ENCODE measurements around the gene ACR. TPM values are rescaled to one million over a fixed set of nuclear protein-coding genes. Genes with fewer than 3 reads are reported as not detected.

Gene ACR
- total RNA-seq, 1 donor from 2014 or later: 0.34 TPM

DNA sequence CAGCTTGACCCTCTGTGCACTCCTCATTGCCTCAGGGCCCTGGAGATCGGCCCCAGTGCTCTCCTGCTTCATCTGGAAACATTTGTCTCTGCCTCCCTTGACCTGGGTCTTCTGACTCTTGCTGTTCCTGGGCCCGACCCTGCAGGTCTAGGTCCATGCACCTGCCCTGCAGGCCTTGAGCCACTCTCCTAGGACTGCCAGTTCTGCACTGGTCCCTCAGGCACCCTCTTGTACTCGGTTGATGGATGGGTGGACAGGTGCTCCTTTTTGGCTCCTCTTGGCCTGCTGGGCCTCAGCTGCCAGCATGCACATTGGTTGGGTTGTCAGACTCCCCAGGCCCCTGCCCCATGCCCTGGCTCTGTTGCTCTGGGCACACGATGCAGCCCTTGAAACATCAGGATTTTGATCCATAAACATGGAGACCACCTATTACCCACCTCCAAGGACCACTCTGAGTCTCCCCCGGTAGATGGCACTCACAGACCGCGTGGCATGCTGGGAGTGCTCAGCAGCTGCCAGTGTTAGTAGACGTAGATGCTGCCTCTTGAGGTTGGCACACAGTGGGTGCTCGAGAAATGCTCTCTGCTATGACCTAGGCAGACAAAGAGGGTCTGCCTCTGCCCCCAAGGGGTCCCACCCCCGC is 20.2 kb upstream of the ACR start:
- no peak for DNase-seq

DNA sequence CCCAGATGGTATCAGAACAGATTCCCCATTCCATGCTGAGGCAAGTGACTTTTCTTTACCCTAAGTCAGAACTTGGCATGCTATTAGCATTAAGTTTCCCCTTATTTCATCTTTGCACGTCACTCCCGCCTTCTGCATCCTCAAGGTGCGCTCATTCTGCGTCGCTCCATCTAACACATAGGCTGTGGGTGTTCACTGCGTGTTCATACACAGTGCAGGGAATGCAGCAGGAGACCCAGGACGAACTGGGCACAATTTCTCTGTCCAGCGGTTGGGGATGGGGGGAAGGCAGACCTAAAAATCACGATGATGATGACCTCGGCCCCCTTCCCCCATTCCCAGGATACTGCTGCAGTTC is 19.7 kb upstream of the ACR start:
- DNase-seq: no peak

DNA sequence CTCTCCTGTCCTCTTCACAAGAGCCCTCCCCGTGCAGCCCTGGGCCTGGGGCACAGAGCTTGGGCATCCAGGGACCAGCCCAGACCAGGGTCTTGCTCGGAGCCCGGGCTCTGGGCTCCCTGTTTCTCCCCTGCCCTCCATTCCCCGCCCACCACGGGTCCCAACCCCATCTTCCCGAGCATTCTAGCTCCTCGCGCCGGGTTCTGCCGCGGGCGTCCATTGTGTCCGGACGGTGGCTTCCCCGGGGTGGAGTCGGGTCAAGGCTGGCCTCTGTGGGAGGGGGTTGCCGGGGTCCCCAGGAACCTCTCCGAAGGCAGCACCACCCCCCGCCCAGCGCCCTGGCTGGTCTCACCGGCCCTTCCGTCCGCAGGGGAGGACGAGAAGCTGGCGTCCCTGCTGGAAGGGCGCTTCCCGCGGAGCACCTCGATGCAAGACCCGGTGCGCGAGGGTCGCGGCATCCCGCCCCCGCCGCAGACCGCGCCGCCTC is 18.1 kb upstream of the ACR start:
- DNase-seq: no peak

DNA sequence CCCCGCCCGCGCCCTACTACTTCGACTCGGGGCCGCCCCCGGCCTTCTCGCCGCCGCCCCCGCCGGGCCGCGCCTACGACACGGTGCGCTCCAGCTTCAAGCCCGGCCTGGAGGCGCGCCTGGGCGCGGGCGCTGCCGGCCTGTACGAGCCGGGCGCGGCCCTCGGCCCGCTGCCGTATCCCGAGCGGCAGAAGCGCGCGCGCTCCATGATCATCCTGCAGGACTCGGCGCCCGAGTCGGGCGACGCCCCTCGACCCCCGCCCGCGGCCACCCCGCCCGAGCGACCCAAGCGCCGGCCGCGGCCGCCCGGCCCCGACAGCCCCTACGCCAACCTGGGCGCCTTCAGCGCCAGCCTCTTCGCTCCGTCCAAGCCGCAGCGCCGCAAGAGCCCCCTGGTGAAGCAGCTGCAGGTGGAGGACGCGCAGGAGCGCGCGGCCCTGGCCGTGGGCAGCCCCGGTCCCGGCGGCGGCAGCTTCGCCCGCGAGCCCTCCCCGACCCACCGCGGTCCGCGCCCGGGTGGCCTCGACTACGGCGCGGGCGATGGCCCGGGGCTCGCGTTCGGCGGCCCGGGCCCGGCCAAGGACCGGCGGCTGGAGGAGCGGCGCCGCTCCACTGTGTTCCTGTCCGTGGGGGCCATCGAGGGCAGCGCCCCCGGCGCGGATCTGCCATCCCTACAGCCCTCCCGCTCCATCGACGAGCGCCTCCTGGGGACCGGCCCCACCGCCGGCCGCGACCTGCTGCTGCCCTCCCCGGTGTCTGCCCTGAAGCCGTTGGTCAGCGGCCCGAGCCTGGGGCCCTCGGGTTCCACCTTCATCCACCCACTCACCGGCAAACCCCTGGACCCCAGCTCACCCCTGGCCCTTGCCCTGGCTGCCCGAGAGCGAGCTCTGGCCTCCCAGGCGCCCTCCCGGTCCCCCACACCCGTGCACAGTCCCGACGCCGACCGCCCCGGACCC is 17.4 kb upstream of the ACR start:
- DNase-seq: no peak

DNA sequence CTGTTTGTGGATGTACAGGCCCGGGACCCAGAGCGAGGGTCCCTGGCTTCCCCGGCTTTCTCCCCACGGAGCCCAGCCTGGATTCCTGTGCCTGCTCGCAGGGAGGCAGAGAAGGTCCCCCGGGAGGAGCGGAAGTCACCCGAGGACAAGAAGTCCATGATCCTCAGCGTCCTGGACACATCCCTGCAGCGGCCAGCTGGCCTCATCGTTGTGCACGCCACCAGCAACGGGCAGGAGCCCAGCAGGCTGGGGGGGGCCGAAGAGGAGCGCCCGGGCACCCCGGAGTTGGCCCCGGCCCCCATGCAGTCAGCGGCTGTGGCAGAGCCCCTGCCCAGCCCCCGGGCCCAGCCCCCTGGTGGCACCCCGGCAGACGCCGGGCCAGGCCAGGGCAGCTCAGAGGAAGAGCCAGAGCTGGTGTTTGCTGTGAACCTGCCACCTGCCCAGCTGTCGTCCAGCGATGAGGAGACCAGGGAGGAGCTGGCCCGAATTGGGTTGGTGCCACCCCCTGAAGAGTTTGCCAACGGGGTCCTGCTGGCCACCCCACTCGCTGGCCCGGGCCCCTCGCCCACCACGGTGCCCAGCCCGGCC is 16.7 kb upstream of the ACR start:
- no peak for DNase-seq

DNA sequence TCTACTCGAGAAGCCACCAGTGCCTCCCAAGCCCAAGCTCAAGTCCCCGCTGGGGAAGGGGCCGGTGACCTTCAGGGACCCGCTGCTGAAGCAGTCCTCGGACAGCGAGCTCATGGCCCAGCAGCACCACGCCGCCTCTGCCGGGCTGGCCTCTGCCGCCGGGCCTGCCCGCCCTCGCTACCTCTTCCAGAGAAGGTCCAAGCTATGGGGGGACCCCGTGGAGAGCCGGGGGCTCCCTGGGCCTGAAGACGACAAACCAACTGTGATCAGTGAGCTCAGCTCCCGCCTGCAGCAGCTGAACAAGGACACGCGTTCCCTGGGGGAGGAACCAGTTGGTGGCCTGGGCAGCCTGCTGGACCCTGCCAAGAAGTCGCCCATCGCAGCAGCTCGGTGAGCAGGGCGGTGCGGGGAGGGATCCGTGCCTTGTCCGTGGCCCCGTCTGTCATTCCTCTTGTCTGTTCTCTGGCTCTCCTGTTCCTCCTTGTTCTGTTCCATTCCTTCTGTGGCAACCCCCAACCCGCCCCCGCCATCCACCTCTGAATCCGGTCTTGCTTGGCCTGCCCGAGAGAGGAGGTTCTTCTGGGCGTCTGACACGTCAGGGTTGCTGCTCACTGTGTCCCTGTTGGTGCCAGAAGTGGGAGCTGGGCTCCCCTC is 15.8 kb upstream of the ACR start:
- DNase-seq: no peak

DNA sequence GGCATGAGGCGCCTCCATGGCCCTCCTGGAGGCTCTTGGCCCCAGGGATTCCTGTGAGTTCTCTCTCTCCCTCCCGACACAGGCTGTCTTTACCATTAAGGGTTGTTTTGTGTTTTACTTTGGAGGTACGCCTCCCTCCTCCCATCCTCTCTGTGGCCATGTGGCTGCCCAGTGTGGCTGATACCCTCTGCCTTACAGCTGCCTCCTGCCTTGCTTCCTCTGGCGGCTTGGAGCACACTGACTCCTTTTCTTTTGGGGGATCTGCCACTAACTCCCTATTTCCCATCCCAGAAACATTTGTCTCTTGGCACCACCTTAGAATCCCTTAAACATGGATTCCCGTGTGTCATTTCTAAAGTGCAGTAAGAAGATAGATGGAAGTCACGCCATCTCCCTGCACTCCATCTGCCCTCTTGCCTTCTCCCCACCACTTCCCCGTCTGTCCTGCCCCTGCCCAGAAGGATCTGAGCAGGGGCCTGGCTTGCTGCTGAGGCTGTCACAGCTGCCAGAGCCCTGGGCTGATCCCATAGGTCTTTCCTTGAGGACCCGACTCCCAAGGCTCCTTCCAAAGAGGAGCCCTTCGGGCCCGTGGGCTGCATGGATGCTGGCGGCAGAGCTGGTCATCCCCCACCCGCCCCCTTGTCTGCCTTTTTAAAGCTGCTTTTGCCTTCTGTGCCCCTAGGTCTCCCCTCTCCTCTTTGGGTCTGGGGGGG is 15.1 kb upstream of the ACR start:
- DNase-seq: no peak

DNA sequence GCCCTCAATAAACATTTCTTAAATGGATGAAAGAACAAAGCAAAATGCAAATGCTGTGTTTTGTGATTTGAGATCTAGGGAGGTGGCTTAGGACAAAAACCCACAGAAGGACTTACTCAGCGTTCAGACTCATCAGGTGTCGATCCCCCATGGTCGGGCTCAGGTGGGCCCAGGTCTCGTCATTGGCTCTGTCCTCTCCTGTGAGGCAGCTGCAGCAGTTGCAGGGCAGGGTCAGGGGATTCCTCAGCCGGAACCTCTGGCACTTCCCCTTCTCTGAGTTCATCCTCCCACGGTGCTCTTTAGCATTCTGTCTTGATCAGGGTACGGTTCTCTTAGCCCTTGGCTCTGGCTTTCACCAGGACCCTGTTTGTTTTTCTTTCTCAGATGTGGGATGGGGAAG is 14.0 kb upstream of the ACR start:
- DNase-seq: no peak

DNA sequence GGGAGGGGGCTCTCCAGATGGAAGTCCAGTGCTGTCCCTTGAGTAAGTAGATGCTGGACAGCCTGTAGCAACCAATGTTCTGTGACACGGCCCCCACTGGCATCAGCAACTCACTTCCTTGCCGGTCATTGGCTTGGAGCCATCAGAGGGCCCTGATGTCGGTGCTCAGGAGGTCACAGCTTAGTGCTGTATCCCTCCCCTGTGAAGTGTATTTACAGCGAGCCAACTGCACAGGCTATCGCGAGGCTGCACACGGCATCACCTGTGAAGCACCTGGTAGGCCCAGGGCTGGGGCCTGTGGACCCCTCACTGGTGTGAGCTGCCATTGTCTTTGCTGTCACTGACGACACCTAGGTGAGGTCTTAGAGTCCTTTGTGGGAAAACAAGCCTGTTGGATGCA is 13.4 kb upstream of the ACR start:
- no peak for DNase-seq

DNA sequence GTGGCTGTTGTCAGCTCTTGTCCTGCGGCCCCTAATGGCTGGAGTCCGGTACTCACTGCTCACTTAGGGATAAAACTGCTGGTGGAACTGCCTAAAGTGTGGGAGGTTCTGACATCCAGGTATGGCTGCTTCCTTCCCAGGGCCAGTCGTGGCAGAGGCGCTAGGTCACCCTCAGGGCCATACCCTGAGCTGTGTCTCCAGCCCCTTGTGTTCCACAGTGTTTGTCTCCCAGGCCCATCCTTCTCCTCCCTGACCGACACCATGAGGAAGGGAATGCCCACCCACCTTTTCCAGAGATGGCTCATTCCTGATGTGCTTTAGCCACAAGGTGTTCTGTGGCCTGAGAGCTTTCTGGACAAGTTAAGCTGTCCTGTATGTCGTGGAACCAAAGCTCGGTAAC is 12.4 kb upstream of the ACR start:
- no peak for DNase-seq

DNA sequence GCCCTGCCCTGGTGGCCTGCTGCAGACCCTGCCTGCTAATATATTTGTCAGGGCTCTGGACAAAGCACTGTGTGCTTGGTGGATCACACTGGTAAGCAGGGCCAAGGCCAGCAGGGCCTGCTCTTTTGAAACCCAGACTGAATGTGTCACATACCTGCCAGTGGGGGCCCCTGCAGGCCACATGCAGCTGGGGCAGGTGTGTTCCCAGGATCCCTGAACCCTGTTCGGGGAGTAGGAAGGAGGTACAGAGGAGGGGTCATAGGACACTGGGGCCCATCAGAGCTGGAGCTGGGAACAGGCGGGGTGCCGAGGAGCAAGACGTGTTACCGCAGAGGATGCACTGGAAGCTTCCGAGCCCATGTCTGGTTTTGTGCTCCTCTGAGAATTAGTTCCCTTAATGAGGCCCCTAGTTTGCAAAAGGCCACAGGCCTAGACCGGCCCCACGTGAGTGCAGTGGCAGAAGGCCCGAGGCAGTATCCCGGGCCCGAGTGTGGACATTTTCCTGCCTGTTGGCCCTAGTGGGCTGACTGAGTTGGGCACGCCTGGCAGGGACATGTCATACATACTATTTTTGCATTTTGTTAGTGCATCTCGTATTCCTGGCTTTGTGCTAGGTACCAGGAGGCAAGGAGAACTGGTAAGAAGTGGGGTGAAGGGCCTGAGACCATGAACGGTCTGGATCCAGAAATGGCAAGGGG is 11.2 kb upstream of the ACR start:
- DNase-seq: no peak

DNA sequence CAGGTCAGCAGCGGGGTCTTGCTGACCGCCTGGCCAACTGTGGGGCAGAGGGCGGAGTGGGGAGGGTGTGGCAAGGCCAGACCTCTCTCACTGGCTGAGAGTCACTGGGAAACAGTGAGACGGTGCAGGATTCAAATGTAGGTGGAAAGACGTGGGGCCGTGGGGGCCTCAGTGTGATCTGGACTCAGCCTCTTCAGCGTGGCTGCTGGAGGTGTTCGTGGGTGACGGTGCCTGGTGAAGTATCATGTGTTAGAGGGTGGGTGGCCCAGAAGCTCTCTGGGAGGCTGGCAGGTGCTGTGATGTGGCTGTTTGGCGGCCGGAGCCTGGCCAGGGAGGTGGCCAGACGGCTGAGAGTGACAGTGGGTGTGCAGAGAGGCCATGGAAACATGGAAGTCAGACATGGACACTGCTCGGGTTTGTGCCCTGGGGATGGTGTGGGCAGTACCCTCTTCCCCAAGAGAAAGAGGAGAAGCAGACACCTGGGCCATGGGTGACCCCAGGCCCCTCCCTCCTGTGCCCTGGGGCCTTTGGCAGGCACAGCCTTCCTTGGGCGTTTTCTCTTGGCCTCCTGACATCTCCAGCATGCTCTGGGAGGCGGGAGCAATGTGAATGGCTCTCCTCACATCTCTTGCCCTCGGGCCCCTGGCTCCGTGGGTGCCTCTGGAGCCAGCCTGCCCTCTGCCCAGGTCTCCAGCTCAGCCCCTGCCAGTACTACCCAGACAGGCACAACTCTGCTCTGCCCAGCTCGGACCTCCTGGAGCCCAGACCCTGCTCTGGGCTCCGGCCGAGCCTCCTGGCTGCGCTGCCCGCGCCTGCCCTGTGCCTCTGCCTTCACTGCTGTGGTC is 10.1 kb upstream of the ACR start:
- DNase-seq: no peak

DNA sequence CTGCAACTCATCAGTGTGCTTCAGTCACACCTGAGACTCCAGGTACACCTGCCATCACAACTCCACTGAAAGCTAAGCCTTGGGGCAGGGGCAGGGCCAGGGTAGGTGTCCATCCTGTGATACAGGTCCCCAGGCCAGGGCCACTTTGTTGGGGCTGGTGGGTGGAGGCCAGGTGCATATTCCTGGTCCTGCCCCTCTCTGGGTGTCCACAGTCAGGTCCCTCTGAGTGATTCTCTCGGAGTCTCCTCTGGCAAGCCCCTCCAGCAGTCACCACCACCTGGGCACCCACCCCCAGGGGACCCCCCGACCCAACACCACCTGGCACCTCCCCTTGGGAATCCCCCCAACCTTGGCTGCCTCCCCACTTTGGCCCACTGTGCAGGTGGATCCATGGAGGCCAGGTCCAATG is 9.5 kb upstream of the ACR start:
- DNase-seq: no peak

DNA sequence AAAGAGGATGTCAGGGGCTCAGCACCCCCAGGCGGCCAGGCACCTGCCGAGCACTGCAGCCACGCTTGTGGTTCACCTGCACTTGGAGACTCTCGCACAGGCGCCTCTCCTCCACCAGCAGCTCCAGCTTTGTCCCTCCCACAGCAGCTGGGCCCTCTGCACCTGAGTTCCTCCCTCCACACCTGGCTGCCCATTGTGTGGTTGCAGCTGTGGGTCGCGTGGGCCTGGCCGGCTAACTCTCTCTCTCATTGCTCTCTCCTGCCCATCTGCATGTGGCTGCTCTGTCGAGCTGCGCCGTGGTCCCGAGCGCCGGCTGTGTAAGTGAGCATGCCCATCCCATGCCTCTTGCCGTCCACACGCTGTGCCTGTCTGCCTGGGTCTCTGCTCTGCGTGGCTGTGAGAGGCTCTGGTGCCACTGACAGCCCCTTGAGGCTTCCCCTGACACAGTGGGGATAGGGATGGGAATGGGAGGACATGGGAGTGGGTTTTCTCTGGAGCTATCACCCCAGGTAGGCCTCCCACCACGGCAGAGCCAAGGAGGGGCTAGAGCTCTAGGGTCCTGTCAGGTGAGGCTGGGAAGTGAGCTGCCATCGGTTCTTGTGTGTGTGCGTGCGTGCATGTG is 8.5 kb upstream of the ACR start:
- DNase-seq: no peak

DNA sequence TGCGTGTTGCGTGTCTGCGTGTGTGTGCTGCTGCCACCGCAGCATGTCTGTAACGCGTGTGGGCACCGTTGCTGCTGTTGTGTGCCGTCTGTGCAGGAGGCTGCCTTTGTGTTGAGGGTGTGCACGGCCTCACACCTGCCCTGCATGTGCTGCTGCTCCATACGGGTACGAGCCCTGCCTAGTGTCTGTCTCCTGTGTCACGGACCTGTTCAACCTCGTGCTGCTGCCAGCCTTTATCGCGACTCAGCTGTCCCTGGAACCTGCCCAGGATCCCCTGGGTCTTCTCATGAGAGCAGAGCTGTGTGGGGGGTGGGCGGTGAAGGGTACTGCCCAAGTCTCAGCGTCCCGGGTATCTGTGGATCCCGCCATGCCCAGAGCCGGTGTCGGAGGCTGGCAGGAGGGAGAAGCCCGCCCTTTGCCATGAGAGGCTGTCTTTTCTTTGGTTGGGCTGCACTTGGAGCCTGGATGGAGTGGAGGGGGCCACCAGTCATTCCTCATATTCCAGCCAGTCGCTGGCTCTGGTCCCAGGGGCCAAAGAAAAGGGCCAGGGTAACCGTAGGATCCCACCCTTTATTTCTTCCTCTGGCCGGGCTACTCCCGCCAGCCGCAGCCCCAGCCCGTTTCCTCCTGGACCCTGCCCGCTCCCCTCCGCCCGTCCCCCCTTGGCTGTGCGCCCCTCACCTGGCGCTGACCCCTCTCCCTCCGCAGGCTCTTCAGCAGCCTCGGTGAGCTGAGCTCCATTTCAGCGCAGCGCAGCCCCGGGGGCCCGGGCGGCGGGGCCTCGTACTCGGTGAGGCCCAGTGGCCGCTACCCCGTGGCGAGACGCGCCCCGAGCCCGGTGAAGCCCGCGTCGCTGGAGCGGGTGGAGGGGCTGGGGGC is 7.8 kb upstream of the ACR start:
- no peak for DNase-seq

DNA sequence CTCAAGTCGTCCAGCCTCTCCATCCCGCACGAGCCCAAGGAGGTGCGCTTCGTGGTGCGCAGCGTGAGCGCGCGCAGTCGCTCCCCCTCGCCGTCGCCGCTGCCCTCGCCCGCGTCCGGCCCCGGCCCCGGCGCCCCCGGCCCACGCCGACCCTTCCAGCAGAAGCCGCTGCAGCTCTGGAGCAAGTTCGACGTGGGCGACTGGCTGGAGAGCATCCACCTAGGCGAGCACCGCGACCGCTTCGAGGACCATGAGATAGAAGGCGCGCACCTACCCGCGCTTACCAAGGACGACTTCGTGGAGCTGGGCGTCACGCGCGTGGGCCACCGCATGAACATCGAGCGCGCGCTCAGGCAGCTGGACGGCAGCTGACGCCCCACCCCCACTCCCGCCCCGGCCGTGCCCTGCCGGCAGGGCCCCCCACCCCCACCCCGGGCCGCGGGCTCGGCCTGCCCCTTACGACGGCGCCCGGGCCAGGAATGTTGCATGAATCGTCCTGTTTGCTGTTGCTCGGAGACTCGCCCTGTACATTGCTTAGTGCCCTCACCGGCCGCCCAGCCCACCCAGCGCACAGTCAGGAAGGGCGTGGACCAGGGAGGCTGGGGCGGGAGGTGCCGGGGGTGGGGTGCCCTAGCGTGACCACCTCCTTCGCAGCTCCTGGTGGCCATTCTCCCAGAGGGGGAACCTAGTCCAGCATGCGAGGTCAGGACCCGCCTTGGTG is 6.9 kb upstream of the ACR start:
- no peak for DNase-seq

DNA sequence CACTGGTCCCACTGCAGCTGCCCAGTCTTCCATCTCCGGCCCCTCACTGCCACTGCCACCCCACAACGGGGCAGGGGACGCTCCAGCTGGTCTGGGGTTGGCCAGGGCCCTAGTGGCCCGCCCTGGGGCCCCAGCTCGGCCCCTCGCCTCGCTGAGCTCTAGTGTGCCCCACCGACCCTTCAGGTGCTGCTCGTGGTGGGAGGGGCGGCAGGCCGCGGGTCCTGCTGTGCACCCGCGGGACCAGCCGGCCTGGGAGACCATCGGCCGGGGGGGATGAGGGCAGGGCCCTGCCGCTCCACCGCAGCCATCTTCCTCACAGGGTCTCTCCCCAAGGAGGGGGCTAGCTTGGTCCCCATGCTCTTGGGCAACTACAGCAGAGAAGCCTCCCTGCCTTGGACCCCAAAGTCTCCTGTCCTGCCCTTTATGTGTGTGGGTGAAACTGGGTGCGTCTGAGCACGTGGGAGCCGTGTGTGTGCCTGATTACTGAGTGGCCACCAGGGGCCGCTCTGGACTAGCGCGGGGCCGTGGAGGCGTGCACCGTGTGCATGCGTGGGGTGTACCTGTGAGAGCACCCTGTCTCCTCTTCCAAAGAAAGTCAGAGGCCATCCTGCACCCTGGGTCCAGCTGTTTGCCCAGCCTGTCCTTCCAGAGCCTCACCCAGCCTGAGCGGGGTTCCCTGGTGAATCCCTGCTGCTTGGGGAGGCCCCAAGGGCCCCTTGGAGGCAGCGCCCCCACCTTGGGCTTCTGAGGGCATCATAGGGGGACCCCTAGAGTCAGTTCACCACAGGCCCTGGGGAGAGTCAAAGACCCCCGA is 6.0 kb upstream of the ACR start:
- peak; percentile 56 for DNase-seq

DNA sequence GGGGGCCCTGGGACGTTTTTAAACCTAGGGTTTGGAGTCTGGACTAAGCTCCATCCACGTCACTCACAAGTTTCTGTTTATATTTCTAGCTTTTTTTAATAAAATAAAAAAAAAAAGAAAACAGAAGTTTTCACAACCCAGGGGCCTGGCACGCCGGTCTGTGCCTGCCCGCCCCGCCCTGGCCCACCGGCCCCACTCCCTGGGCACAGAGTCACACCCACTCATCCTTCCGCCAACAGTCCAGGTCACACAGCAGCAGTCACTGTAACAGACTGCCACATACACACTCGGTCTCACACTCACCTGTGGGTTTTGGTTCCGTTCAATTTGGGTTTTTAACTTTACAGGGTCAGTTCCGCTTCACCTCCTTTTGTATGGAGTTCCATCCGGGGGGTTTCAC is 5.3 kb upstream of the ACR start:
- no peak for DNase-seq

All from dermis blood vessel endothelial cell (primary cell).